HL-60 (cell line): ENCODE data around the gene PTPRD.

Experiments used
- CTCF ChIP-seq: IDR thresholded peaks from one replicate; pipeline ENCODE4 v1.5.1; 2011; ENCODE audit warnings: low read length, control low read depth, inconsistent platforms; ENCODE audit not compliant: insufficient read depth
- GABPA ChIP-seq: IDR thresholded peaks from 2 replicates; pipeline ENCODE4 v1.6.1; 2012; ENCODE audit warnings: low read depth
- POLR2AphosphoS5 ChIP-seq: IDR thresholded peaks from 2 replicates; pipeline ENCODE4 v1.6.1; 2012; ENCODE audit warnings: low read depth
- TF ChIP-seq, protein P1 (sequence below): IDR thresholded peaks from 2 replicates; pipeline ENCODE4 v1.6.1; 2012; ENCODE audit warnings: low read depth; ENCODE audit not compliant: insufficient replicate concordance

GRCh38 chr9:8903077-8903476 is 1709.7 kb downstream of the PTPRD start:
- no peak for TF ChIP-seq GABPA
- no peak for TF ChIP-seq CTCF
- no peak for TF ChIP-seq POLR2AphosphoS5
- TF ChIP-seq, protein P1, sequence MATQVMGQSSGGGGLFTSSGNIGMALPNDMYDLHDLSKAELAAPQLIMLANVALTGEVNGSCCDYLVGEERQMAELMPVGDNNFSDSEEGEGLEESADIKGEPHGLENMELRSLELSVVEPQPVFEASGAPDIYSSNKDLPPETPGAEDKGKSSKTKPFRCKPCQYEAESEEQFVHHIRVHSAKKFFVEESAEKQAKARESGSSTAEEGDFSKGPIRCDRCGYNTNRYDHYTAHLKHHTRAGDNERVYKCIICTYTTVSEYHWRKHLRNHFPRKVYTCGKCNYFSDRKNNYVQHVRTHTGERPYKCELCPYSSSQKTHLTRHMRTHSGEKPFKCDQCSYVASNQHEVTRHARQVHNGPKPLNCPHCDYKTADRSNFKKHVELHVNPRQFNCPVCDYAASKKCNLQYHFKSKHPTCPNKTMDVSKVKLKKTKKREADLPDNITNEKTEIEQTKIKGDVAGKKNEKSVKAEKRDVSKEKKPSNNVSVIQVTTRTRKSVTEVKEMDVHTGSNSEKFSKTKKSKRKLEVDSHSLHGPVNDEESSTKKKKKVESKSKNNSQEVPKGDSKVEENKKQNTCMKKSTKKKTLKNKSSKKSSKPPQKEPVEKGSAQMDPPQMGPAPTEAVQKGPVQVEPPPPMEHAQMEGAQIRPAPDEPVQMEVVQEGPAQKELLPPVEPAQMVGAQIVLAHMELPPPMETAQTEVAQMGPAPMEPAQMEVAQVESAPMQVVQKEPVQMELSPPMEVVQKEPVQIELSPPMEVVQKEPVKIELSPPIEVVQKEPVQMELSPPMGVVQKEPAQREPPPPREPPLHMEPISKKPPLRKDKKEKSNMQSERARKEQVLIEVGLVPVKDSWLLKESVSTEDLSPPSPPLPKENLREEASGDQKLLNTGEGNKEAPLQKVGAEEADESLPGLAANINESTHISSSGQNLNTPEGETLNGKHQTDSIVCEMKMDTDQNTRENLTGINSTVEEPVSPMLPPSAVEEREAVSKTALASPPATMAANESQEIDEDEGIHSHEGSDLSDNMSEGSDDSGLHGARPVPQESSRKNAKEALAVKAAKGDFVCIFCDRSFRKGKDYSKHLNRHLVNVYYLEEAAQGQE: no peak
